ENCODE data around the gene MRGPRG.

Gene MRGPRG

GRCh38 chr11:3225826-3226750 is 7.5 kb upstream of the MRGPRG start:
- DNase-seq (ENCODE audit: low read depth): no peak

- no peak for DNase-seq (ENCODE audit: low read depth)
Observed at GRCh38 chr11:3225159-3225758, 6.6 kb upstream of the MRGPRG start.

- no peak for DNase-seq (ENCODE audit: low read depth)
Observed at GRCh38 chr11:3224401-3225057, 5.9 kb upstream of the MRGPRG start.

- no peak for DNase-seq (ENCODE audit: low read depth)
Observed at GRCh38 chr11:3223932-3224381, 5.3 kb upstream of the MRGPRG start.

- DNase-seq (ENCODE audit: low read depth): no peak
Observed at GRCh38 chr11:3222941-3223915, 4.6 kb upstream of the MRGPRG start.

- no peak for DNase-seq (ENCODE audit: low read depth)
Observed at GRCh38 chr11:3222003-3222855, 3.6 kb upstream of the MRGPRG start.

GRCh38 chr11:3221408-3222002 is 2.9 kb upstream of the MRGPRG start:
- no peak for DNase-seq (ENCODE audit: low read depth)

GRCh38 chr11:3220521-3221407 is 2.2 kb upstream of the MRGPRG start:
- DNase-seq (ENCODE audit: low read depth): no peak

GRCh38 chr11:3220101-3220500 is 1.5 kb upstream of the MRGPRG start:
- DNase-seq (ENCODE audit: low read depth): no peak

- no peak for DNase-seq (ENCODE audit: low read depth)
Observed at GRCh38 chr11:3219281-3219892, 774 bp upstream of the MRGPRG start.

GRCh38 chr11:3217818-3218482 is 663 bp downstream of the MRGPRG start:
- DNase-seq (ENCODE audit: low read depth): no peak

- DNase-seq (ENCODE audit: low read depth): no peak
Observed at GRCh38 chr11:3216027-3216525, 2.5 kb downstream of the MRGPRG start.

GRCh38 chr11:3215346-3216026 is 3.1 kb downstream of the MRGPRG start:
- no peak for DNase-seq (ENCODE audit: low read depth)

- no peak for DNase-seq (ENCODE audit: low read depth)
Observed at GRCh38 chr11:3214420-3214699, 4.3 kb downstream of the MRGPRG start.

- DNase-seq (ENCODE audit: low read depth): no peak
Observed at GRCh38 chr11:3213659-3214419, 4.8 kb downstream of the MRGPRG start.

GRCh38 chr11:3208272-3208671 is 10.3 kb downstream of the MRGPRG start:
- no peak for DNase-seq (ENCODE audit: low read depth)

Measured in stimulated activated CD8-positive, alpha-beta memory T cell treated with anti-CD3 and anti-CD28 coated beads, Interleukin-12 subunit alpha, Interleukin-12 subunit beta, amount 100 ng/mL, for 1 hour (primary cell).